H1 (cell line): ENCODE measurements around the gene SYMPK. TPM values are rescaled to one million over a fixed set of nuclear protein-coding genes. Genes with fewer than 3 reads are reported as not detected.
A peak's percentile ranks its signal among the peaks of the same experiment; 100 is the strongest.

ENCODE experiments used
- CTCF ChIA-PET: fragments of 300-600 bp; sonication (Branson Sonifier 250); formaldehyde crosslinking; loops from one replicate; lab custom pipeline; 2021; ENCODE audit not compliant: partially characterized antibody; lab: Charles Lee
- POLR2A ChIA-PET: fragments of 300-600 bp; sonication (Branson Sonifier 250); formaldehyde crosslinking; loops from one replicate; lab custom pipeline; 2021; ENCODE audit warnings: inconsistent platforms; ENCODE audit not compliant: partially characterized antibody; lab: Charles Lee
- DNase-seq, 2 experiments: peaks; one replicate each; pipeline versions ENCODE4 v3.0.0 to v3.0.0-alpha.2; 2010 to 2022; ENCODE audit warnings: low spot score in 2 of 2, low read depth in 1 of 2, mixed read lengths in 1 of 2
- FAIRE-seq: peaks from 2 replicates; lab custom pipeline; 2011; peaks lifted over from hg19 to GRCh38; lab: Jason Lieb, UNC
- H2AFZ ChIP-seq: 2 replicates; pipeline ENCODE4 v1.8.1; 2012; ENCODE audit warnings: low read length, inconsistent platforms
- H2AK5ac ChIP-seq: 2 replicates; pipeline ENCODE4 v1.6.1; 2013; ENCODE audit warnings: low read depth, low read length
- H2BK120ac ChIP-seq: replicated peaks from 2 replicates; pipeline ENCODE3; 2013; ENCODE audit warnings: low read depth, low read length, inconsistent platforms
- H2BK12ac ChIP-seq: 2 replicates; pipeline ENCODE4 v1.6.1; 2013; ENCODE audit warnings: low read depth, low read length
- H2BK15ac ChIP-seq: 2 replicates; pipeline ENCODE4 v1.6.1; 2013; ENCODE audit warnings: low read length
- H2BK20ac ChIP-seq: 2 replicates; pipeline ENCODE4 v1.6.1; 2013; ENCODE audit warnings: low read length
- H2BK5ac ChIP-seq: 2 replicates; pipeline ENCODE4 v1.6.1; 2013; ENCODE audit warnings: low read depth, low read length
- H3K14ac ChIP-seq: 2 replicates; pipeline ENCODE4 v1.6.1; 2013; ENCODE audit warnings: inconsistent platforms; ENCODE audit not compliant: insufficient read length
- H3K18ac ChIP-seq: 2 replicates; pipeline ENCODE4 v1.6.1; 2013; ENCODE audit warnings: low read length; ENCODE audit errors: extremely low read depth
- H3K23ac ChIP-seq: 2 replicates; pipeline ENCODE4 v1.6.1; 2013; ENCODE audit warnings: inconsistent platforms; ENCODE audit not compliant: insufficient read length
- H3K23me2 ChIP-seq: 2 replicates; pipeline ENCODE4 v1.6.1; 2013; ENCODE audit warnings: low read depth, low read length
- H3K27ac ChIP-seq: 2 replicates; pipeline ENCODE4 v1.6.1; 2011; ENCODE audit warnings: low read depth, low read length, inconsistent platforms
- H3K27me3 ChIP-seq, 4 experiments: replicated peaks in 1 of 4; 1 replicate in 1 of 4; 2 replicates in 3 of 4; pipeline versions ENCODE4 v1.6.1 to v1.8.1; 2011 to 2013; ENCODE audit warnings: low read length in 3 of 4, mild to moderate bottlenecking in 3 of 4, inconsistent platforms in 2 of 4, mixed read lengths in 2 of 4, moderate library complexity in 1 of 4; ENCODE audit not compliant: control insufficient read depth in 3 of 4, insufficient read depth in 3 of 4; ENCODE audit errors: extremely low read depth in 1 of 4
- H3K36me3 ChIP-seq, 4 experiments: 2 replicates each; pipeline versions ENCODE4 v1.6.1 to v1.8.1; 2011 to 2013; ENCODE audit warnings: mild to moderate bottlenecking in 4 of 4, low read length in 3 of 4, moderate library complexity in 2 of 4, control low read depth in 1 of 4, inconsistent platforms in 1 of 4; ENCODE audit not compliant: insufficient read depth in 4 of 4, control insufficient read depth in 2 of 4
- H3K4ac ChIP-seq: replicated peaks from 2 replicates; pipeline ENCODE3; 2013; ENCODE audit warnings: low read length, low read depth, mixed read lengths, inconsistent platforms; ENCODE audit not compliant: insufficient read length
- H3K4me1 ChIP-seq, 4 experiments: replicated peaks in 1 of 4; 1 replicate in 1 of 4; 2 replicates in 3 of 4; pipeline versions ENCODE4 v1.6.1 to v1.8.1; 2011 to 2013; ENCODE audit warnings: low read length in 3 of 4, inconsistent platforms in 2 of 4, mixed read lengths in 1 of 4; ENCODE audit not compliant: insufficient read depth in 4 of 4, control insufficient read depth in 3 of 4
- H3K4me2 ChIP-seq, 2 experiments: 2 replicates each; pipeline versions ENCODE4 v1.6.1 to v1.8.1; 2011 to 2013; ENCODE audit warnings: low read depth in 2 of 2, low read length in 2 of 2, control low read depth in 1 of 2, inconsistent platforms in 1 of 2, mild to moderate bottlenecking in 1 of 2; ENCODE audit not compliant: insufficient read depth in 1 of 2
- H3K4me3 ChIP-seq, 4 experiments: fragments of 200-600, 300-600 bp in 1 of 4; sonication (generic), shearing (Covaris generic), sonication (Bioruptor Twin) in 1 of 4; 2 replicates each; pipeline versions ENCODE4 v1.5.1 to v1.8.1; 2011 to 2016; ENCODE audit warnings: low read length in 4 of 4, low read depth in 3 of 4, control low read depth in 2 of 4, inconsistent platforms in 2 of 4, mild to moderate bottlenecking in 2 of 4, mixed read lengths in 1 of 4, moderate library complexity in 1 of 4; ENCODE audit not compliant: insufficient read depth in 2 of 4; ENCODE audit errors: extremely low read depth in 1 of 4
- H3K56ac ChIP-seq: replicated peaks from 2 replicates; pipeline ENCODE3; 2013; ENCODE audit warnings: low read depth, mild to moderate bottlenecking, mixed read lengths, low read length, inconsistent platforms; ENCODE audit not compliant: insufficient read length
- H3K79me1 ChIP-seq: 2 replicates; pipeline ENCODE4 v1.6.1; 2013; ENCODE audit warnings: low read depth, low read length, control low read depth
- H3K79me2 ChIP-seq, 2 experiments: 2 replicates each; pipeline versions ENCODE4 v1.6.1 to v1.8.1; 2012 to 2013; ENCODE audit warnings: low read length in 2 of 2, mild to moderate bottlenecking in 2 of 2, inconsistent platforms in 1 of 2; ENCODE audit not compliant: insufficient read depth in 2 of 2, control insufficient read depth in 1 of 2
- H3K9ac ChIP-seq, 4 experiments: replicated peaks in 1 of 4; 1 replicate in 1 of 4; 2 replicates in 3 of 4; pipeline versions ENCODE4 v1.6.1 to v1.8.1; 2011 to 2013; ENCODE audit warnings: low read depth in 3 of 4, low read length in 3 of 4, control low read depth in 2 of 4, mild to moderate bottlenecking in 2 of 4, moderate library complexity in 2 of 4, inconsistent platforms in 1 of 4; ENCODE audit errors: extremely low read depth in 1 of 4
- H3K9me3 ChIP-seq, 2 experiments: 2 replicates each; pipeline versions ENCODE4 v1.6.1 to v1.8.1; 2012 to 2013; ENCODE audit warnings: mild to moderate bottlenecking in 2 of 2, moderate library complexity in 2 of 2, control low read depth in 1 of 2, inconsistent platforms in 1 of 2, low read depth in 1 of 2, low read length in 1 of 2, mixed read lengths in 1 of 2; ENCODE audit not compliant: insufficient read depth in 2 of 2
- H4K20me1 ChIP-seq, 2 experiments: replicated peaks in 1 of 2; 2 replicates each; pipeline versions ENCODE3 to v1.8.1; 2011 to 2013; ENCODE audit warnings: inconsistent platforms in 2 of 2, low read length in 2 of 2, mild to moderate bottlenecking in 1 of 2; ENCODE audit not compliant: insufficient read depth in 2 of 2, control insufficient read depth in 1 of 2
- H4K5ac ChIP-seq: 2 replicates; pipeline ENCODE4 v1.6.1; 2013; ENCODE audit warnings: low read length, low read depth, mixed read lengths, inconsistent platforms; ENCODE audit not compliant: insufficient read length
- H4K8ac ChIP-seq: 2 replicates; pipeline ENCODE4 v1.8.0; 2013; ENCODE audit warnings: mild to moderate bottlenecking, moderate library complexity, low read length, inconsistent platforms; ENCODE audit not compliant: insufficient read depth; ENCODE audit errors: extremely low read depth
- H4K91ac ChIP-seq: replicated peaks from 2 replicates; pipeline ENCODE3; 2013; ENCODE audit warnings: low read length, mixed read lengths, inconsistent platforms; ENCODE audit not compliant: insufficient read length
- FOSL1 ChIP-seq: IDR thresholded peaks from 2 replicates; pipeline ENCODE4 v1.6.1; 2011; ENCODE audit warnings: mild to moderate bottlenecking, low read depth, low read length, moderate library complexity; ENCODE audit not compliant: insufficient read depth
- WGBS, 2 experiments: shearing (Covaris generic) in 1 of 2; methylation state at CpG; one replicate each; pipeline versions ENCODE4 v1.1.6 to v1.1.7; 2013 to 2015; ENCODE audit warnings: low lambda C conversion rate in 2 of 2, mixed read lengths in 2 of 2, inconsistent platforms in 1 of 2, low coverage in 1 of 2, missing lambda C conversion rate in 1 of 2; ENCODE audit not compliant: insufficient replicate concordance in 2 of 2, insufficient coverage in 1 of 2, insufficient read length in 1 of 2; ENCODE audit errors: extremely low coverage in 1 of 2, missing lambda C conversion rate in 1 of 2; 5-methylcytosine and 5-hydroxymethylcytosine counted together
- polyA plus RNA-seq, 7 experiments: library from polyadenylated mRNA; depleted of rRNA in 3 of 7; stranded (reverse) in 5 of 7; unstranded in 2 of 7; fragments of >200 nt in 5 of 7; fragments of 200-250 nt in 2 of 7; gene quantifications; 1 replicate in 5 of 7; 2 replicates in 1 of 7; 4 replicates in 1 of 7; pipeline versions ENCODE4 v1.2.1 to v1.2.3, GENCODE V29; 2011 to 2013; ENCODE audit warnings: missing spikeins in 2 of 7, mixed read lengths in 2 of 7
- total RNA-seq: library from RNA; stranded (reverse); fragmentation: NEBNext Ultra II Directional; extraction: Animal tissue kit (Norgen Biotek cat#: 25700); gene quantifications from 2 replicates; pipeline ENCODE4 v1.2.1, GENCODE V29; 2021

Gene SYMPK
- total and polyA plus RNA-seq, 2 of the 8 experiments (the other 6 are each of a cell fraction or from before 2014, with no cell fraction given) = 93.6 to 99.5 TPM

- Histone ChIP-seq H3K36me3 (peaks cover 0 to 3% (median 0%) of the 10 kb centered on the region in 4 experiments; a peak in 3 of 8 replicates), H4K5ac (no peak overlapping the region), H3K23me2 (peaks cover 10% of the 10 kb centered on the region; the same call in 1 of the 2 replicates), H3K27me3 (no peaks in the 10 kb centered on the region; a peak in 1 of 7 replicates), H2AFZ (no peak overlapping the region), H2BK5ac (peak overlapping the region; percentile 27), H3K4ac (peak overlapping the region; percentile 57), H3K18ac (no peak overlapping the region), H2BK20ac (no peak overlapping the region), H4K8ac (no peak overlapping the region), H2BK12ac (peak overlapping the region; percentile 94; the same call in 1 of the 2 replicates), H3K14ac (no peak overlapping the region), H2BK120ac (peak overlapping the region; percentile 69), H4K91ac (peak overlapping the region; percentile 3), H3K27ac (no peak overlapping the region), H3K79me1 (peaks cover 3% of the 10 kb centered on the region; the same call in 1 of the 2 replicates), H4K20me1 (peaks cover 5 to 7% of the 10 kb centered on the region in 2 experiments), H3K79me2 (no peaks in the 10 kb centered on the region), H3K4me3 (no peak overlapping the region), H3K4me1 (peaks cover 6 to 31% (median 20%) of the 10 kb centered on the region in 4 experiments), H3K4me2 (no peak overlapping the region), H3K9ac (no peak overlapping the region), H3K9me3 (no peaks in the 10 kb centered on the region), H3K23ac (no peak overlapping the region), H2AK5ac (peak overlapping the region; percentile 96), H2BK15ac (peak overlapping the region; percentile 95), H3K56ac (peak overlapping the region; percentile 2)
- ChIA-PET CTCF (interaction anchor here (4.7 to 10.7 kb wide), 2 partner anchors 10 to 61 kb away, joined by 23 to 208 read pairs; partner anchors contain the start of genes FOXA3 and SYMPK), POLR2A (interaction anchor here (6.0 to 9.8 kb wide), 2 partner anchors 10 to 13 kb away, joined by 48 to 277 read pairs; partner anchors contain the start of genes FOXA3 and SYMPK)
- TF ChIP-seq FOSL1 = no peak
- no peak for FAIRE-seq
- WGBS, 2 experiments = 80% methylated on average over 9 of the region's 11 CpGs; no CpG with 5 or more reads in 1 of the 2 experiments
- no peak for DNase-seq
Observed at GRCh38 chr19:45878043-45878794, 15.3 kb upstream of the SYMPK start.
